Smooth muscle cell (in vitro differentiated cells): ENCODE data around the gene C2CD4B. TPM values are rescaled to one million over a fixed set of nuclear protein-coding genes. Genes with fewer than 3 reads are reported as not detected.

ENCODE experiments used
- DNase-seq: peaks from one replicate; lab custom pipeline; 2025; ENCODE audit not compliant: unreplicated experiment; lab: John Stamatoyannopoulos, UW
- H2AFZ ChIP-seq: fragments of 200-600 bp; sonication (generic); 2 replicates; pipeline ENCODE4 v1.6.0; 2016; ENCODE audit warnings: antibody characterized with exemption, low read depth, mild to moderate bottlenecking
- H3F3A ChIP-seq: fragments of 200-600 bp; sonication (generic); 2 replicates; pipeline ENCODE4 v1.6.0; 2017; ENCODE audit warnings: antibody characterized with exemption, low read depth
- H3K27ac ChIP-seq: fragments of 200-600 bp; sonication (generic); 2 replicates; pipeline ENCODE4 v1.5.1; 2016; ENCODE audit warnings: low read depth, mild to moderate bottlenecking
- H3K27me3 ChIP-seq: fragments of 200-600 bp; sonication (generic); 2 replicates; pipeline ENCODE4 v1.6.1; 2016; ENCODE audit warnings: low read depth, mild to moderate bottlenecking
- H3K36me3 ChIP-seq: fragments of 200-600 bp; sonication (generic); 2 replicates; pipeline ENCODE4 v1.5.1; 2016; ENCODE audit warnings: low read depth
- H3K4me1 ChIP-seq: fragments of 200-600 bp; sonication (generic); 2 replicates; pipeline ENCODE4 v1.5.1; 2016; ENCODE audit warnings: low read depth
- H3K4me2 ChIP-seq: fragments of 200-600 bp; sonication (generic); 2 replicates; pipeline ENCODE4 v1.6.0; 2016; ENCODE audit warnings: mild to moderate bottlenecking
- H3K4me3 ChIP-seq: fragments of 200-600 bp; sonication (generic); 2 replicates; pipeline ENCODE4 v1.5.1; 2016; ENCODE audit warnings: mild to moderate bottlenecking
- H3K79me2 ChIP-seq: fragments of 200-600 bp; sonication (generic); 2 replicates; pipeline ENCODE4 v1.6.0; 2016; ENCODE audit warnings: low read depth, mild to moderate bottlenecking
- H3K9ac ChIP-seq: fragments of 200-600 bp; sonication (generic); 2 replicates; pipeline ENCODE4 v1.6.0; 2016; ENCODE audit warnings: low read depth
- H3K9me3 ChIP-seq: fragments of 200-600 bp; sonication (generic); replicated peaks from 2 replicates; pipeline ENCODE4 v1.5.1; 2016; ENCODE audit warnings: low read depth
- H4K20me1 ChIP-seq: fragments of 200-600 bp; sonication (generic); 2 replicates; pipeline ENCODE4 v1.6.0; 2016; ENCODE audit warnings: low read depth
- CTCF ChIP-seq: fragments of 200-600 bp; sonication (generic); IDR thresholded peaks from 2 replicates; pipeline ENCODE4 v1.5.1; 2017; ENCODE audit warnings: borderline replicate concordance, mild to moderate bottlenecking, antibody characterized with exemption; ENCODE audit not compliant: insufficient read depth, poor library complexity, severe bottlenecking
- whole genome bisulfite sequencing: methylation state at CpG from one replicate; pipeline ENCODE4 v1.1.7; 2016; ENCODE audit warnings: low lambda C conversion rate; 5-methylcytosine and 5-hydroxymethylcytosine counted together
- polyA plus RNA-seq: library from polyadenylated mRNA; unstranded; fragments of >200 nt; fragmentation: Nextera tagmentation; extraction: Ambion mirVana; gene quantifications from 2 replicates; pipeline ENCODE4 v1.2.1, GENCODE V29; 2016
- total RNA-seq: library from RNA; depleted of rRNA; stranded (reverse); fragments of >200 nt; gene quantifications from 2 replicates; pipeline ENCODE4 v1.2.3, GENCODE V29; 2014

The C2CD4B gene
- total and polyA plus RNA-seq, 2 experiments from 2014 or later: 0.71 to 0.81 TPM

- no peak overlapping the region for H3K9ac ChIP-seq
- DNase-seq: no peak
- H4K20me1 ChIP-seq: no peaks in the 10 kb centered on the region
- WGBS: 98% methylated on average over 2 of the region's 2 CpGs
- no peak overlapping the region for H3K4me2 ChIP-seq
- no peak overlapping the region for H3K27ac ChIP-seq
- no peaks in the 10 kb centered on the region for H3K9me3 ChIP-seq
- H2AFZ ChIP-seq: no peak overlapping the region
- H3K27me3 ChIP-seq: no peaks in the 10 kb centered on the region
- no peaks in the 10 kb centered on the region for H3K36me3 ChIP-seq
- TF ChIP-seq CTCF: no peak
- no peaks in the 10 kb centered on the region for H3K4me1 ChIP-seq
- no peaks in the 10 kb centered on the region for H3F3A ChIP-seq
- H3K4me3 ChIP-seq: no peak overlapping the region
- no peaks in the 10 kb centered on the region for H3K79me2 ChIP-seq
Measured at GRCh38 chr15:62128916-62129315, 36.2 kb downstream of the C2CD4B start.

GRCh38 chr15:62126364-62126763 is 38.7 kb downstream of the C2CD4B start:
- no peaks in the 10 kb centered on the region for H3F3A ChIP-seq
- H3K9me3 ChIP-seq: no peaks in the 10 kb centered on the region
- TF ChIP-seq CTCF: no peak
- no peak overlapping the region for H3K27ac ChIP-seq
- H3K9ac ChIP-seq: no peak overlapping the region
- H3K36me3 ChIP-seq: no peaks in the 10 kb centered on the region
- H3K27me3 ChIP-seq: no peaks in the 10 kb centered on the region
- no peaks in the 10 kb centered on the region for H3K79me2 ChIP-seq
- H3K4me1 ChIP-seq: no peaks in the 10 kb centered on the region
- H4K20me1 ChIP-seq: no peaks in the 10 kb centered on the region
- WGBS: 84% methylated on average over 3 of the region's 3 CpGs
- no peak overlapping the region for H2AFZ ChIP-seq
- H3K4me2 ChIP-seq: no peak overlapping the region
- no peak overlapping the region for H3K4me3 ChIP-seq
- no peak for DNase-seq

- 67% methylated on average over 2 of the region's 2 CpGs for WGBS
Measured at GRCh38 chr15:62125773-62126172, 39.3 kb downstream of the C2CD4B start.

More at GRCh38 chr15:62125773-62126172, 39.3 kb downstream of the C2CD4B start:
- H3K27me3 ChIP-seq: no peaks in the 10 kb centered on the region
- no peak for TF ChIP-seq CTCF
- H3K4me1 ChIP-seq: no peaks in the 10 kb centered on the region
- H2AFZ ChIP-seq: no peak overlapping the region
- no peak overlapping the region for H3K4me3 ChIP-seq
- no peaks in the 10 kb centered on the region for H3K36me3 ChIP-seq
- H3K27ac ChIP-seq: no peak overlapping the region
- no peaks in the 10 kb centered on the region for H4K20me1 ChIP-seq
- H3K79me2 ChIP-seq: no peaks in the 10 kb centered on the region
- no peak overlapping the region for H3K4me2 ChIP-seq
- H3F3A ChIP-seq: no peaks in the 10 kb centered on the region
- no peak for DNase-seq
- no peaks in the 10 kb centered on the region for H3K9me3 ChIP-seq
- no peak overlapping the region for H3K9ac ChIP-seq
